Measurements from ENCODE around the gene PROSER1. TPM values are rescaled to one million over a fixed set of nuclear protein-coding genes. Genes with fewer than 3 reads are reported as not detected.

PROSER1 gene
- total and polyA plus RNA-seq, 4 donors, result 3.0 to 11.3 (median 7.3) TPM

GRCh38 chr13:39073983-39074382, 36.1 kb upstream of the PROSER1 start:
- Histone ChIP-seq H3K9ac (ENCODE audit: low read depth in 1 of 2, low read length in 2 of 2) (no peak overlapping the region), H3K27me3 (ENCODE audit: control insufficient read depth in 4 of 4, insufficient read depth in 4 of 4, low read length in 3 of 4) (no peaks in the 10 kb centered on the region), H3K36me3 (ENCODE audit: control insufficient read depth in 4 of 4, insufficient read depth in 3 of 4, low read depth in 1 of 4, low read length in 3 of 4) (no peaks in the 10 kb centered on the region), H3K27ac (ENCODE audit: low read depth in 1 of 2, low read length in 2 of 2) (no peak overlapping the region), H3K4me3 (ENCODE audit: low read depth in 1 of 3, low read length in 3 of 3) (no peak overlapping the region), H3K4me1 (ENCODE audit: control insufficient read depth in 4 of 4, insufficient read depth in 4 of 4, low read length in 3 of 4) (no peaks in the 10 kb centered on the region), H3K9me3 (ENCODE audit: control insufficient read depth in 4 of 4, low read length in 3 of 4) (peaks cover 0 to 7% (median 0%) of the 10 kb centered on the region in 4 donors)
- WGBS, result 50% methylated on average over 3 of the region's 3 CpGs
- no peak for TF ChIP-seq FOXA1 (IDR thresholded peaks at IDR 0.05)
- TF ChIP-seq ATF3 (IDR thresholded peaks at IDR 0.05), result no peak
- no peak for TF ChIP-seq GABPA (IDR thresholded peaks at IDR 0.05 in 1 of 2, conservative IDR thresholded peaks at IDR 0.05 in 1 of 2)
- TF ChIP-seq SP1 (IDR thresholded peaks at IDR 0.05), result no peak
- TF ChIP-seq NR2F2 (IDR thresholded peaks at IDR 0.05), result no peak
- no peak for TF ChIP-seq EGR1 (IDR thresholded peaks at IDR 0.05; ENCODE audit: low read depth in 2 of 2)
- TF ChIP-seq YY1 (IDR thresholded peaks at IDR 0.05), result no peak
- no peak for TF ChIP-seq RXRA (IDR thresholded peaks at IDR 0.05)
- TF ChIP-seq TAF1 (conservative IDR thresholded peaks at IDR 0.05), result no peak
- no peak for TF ChIP-seq JUND (IDR thresholded peaks at IDR 0.05)
- TF ChIP-seq FOXA2 (IDR thresholded peaks at IDR 0.05), result no peak
- TF ChIP-seq ZBTB33 (IDR thresholded peaks at IDR 0.05), result no peak
- TF ChIP-seq CTCF (IDR thresholded peaks at IDR 0.05; ENCODE audit: low read depth, low read length, missing input control), result no peak
- no peak for DNase-seq (ENCODE audit: low spot score)

GRCh38 chr13:39072842-39073241, 35.0 kb upstream of the PROSER1 start:
- TF ChIP-seq GABPA (IDR thresholded peaks at IDR 0.05 in 1 of 2, conservative IDR thresholded peaks at IDR 0.05 in 1 of 2), result no peak
- H3K4me1 ChIP-seq (ENCODE audit: control insufficient read depth in 4 of 4, insufficient read depth in 4 of 4, low read length in 3 of 4), result no peaks in the 10 kb centered on the region
- no peaks in the 10 kb centered on the region for H3K36me3 ChIP-seq (ENCODE audit: control insufficient read depth in 4 of 4, insufficient read depth in 3 of 4, low read depth in 1 of 4, low read length in 3 of 4)
- DNase-seq (ENCODE audit: low spot score), result no peak
- peaks cover 0 to 4% (median 0%) of the 10 kb centered on the region in 4 donors for H3K9me3 ChIP-seq (ENCODE audit: control insufficient read depth in 4 of 4, low read length in 3 of 4)
- no peak overlapping the region for H3K4me3 ChIP-seq (ENCODE audit: low read depth in 1 of 3, low read length in 3 of 3)
- no peaks in the 10 kb centered on the region for H3K27me3 ChIP-seq (ENCODE audit: control insufficient read depth in 4 of 4, insufficient read depth in 4 of 4, low read length in 3 of 4)
- H3K9ac ChIP-seq (ENCODE audit: low read depth in 1 of 2, low read length in 2 of 2), result no peak overlapping the region
- no peak overlapping the region for H3K27ac ChIP-seq (ENCODE audit: low read depth in 1 of 2, low read length in 2 of 2)
- WGBS, result 83% methylated on average over 2 of the region's 2 CpGs

- no peak for DNase-seq (ENCODE audit: low spot score)
- TF ChIP-seq FOXA1 (IDR thresholded peaks at IDR 0.05) (no peak), RAD21 (IDR thresholded peaks at IDR 0.05) (no peak), SP1 (IDR thresholded peaks at IDR 0.05) (no peak), JUND (IDR thresholded peaks at IDR 0.05) (no peak), ZBTB33 (IDR thresholded peaks at IDR 0.05) (no peak)
- WGBS, result 94% methylated on average over 4 of the region's 4 CpGs
- Histone ChIP-seq H3K4me1 (ENCODE audit: control insufficient read depth in 4 of 4, insufficient read depth in 4 of 4, low read length in 3 of 4) (no peaks in the 10 kb centered on the region), H3K9me3 (ENCODE audit: control insufficient read depth in 4 of 4, low read length in 3 of 4) (no peaks in the 10 kb centered on the region), H3K27ac (ENCODE audit: low read depth in 1 of 2, low read length in 2 of 2) (no peak overlapping the region), H3K9ac (ENCODE audit: low read depth in 1 of 2, low read length in 2 of 2) (no peak overlapping the region), H3K36me3 (ENCODE audit: control insufficient read depth in 4 of 4, insufficient read depth in 3 of 4, low read depth in 1 of 4, low read length in 3 of 4) (peaks cover 0 to 3% (median under 1%) of the 10 kb centered on the region in 4 donors), H3K4me3 (ENCODE audit: low read depth in 1 of 3, low read length in 3 of 3) (no peak overlapping the region), H3K27me3 (ENCODE audit: control insufficient read depth in 4 of 4, insufficient read depth in 4 of 4, low read length in 3 of 4) (no peaks in the 10 kb centered on the region)
Observed at GRCh38 chr13:39062004-39062403, 24.1 kb upstream of the PROSER1 start.

Data from liver (tissue), 9 donors.